ENCODE results near the gene SPCS2. TPM values are rescaled to one million over a fixed set of nuclear protein-coding genes. Genes with fewer than 3 reads are reported as not detected.
A peak's percentile ranks its signal among the peaks of the same experiment; 100 is the strongest.

Gene SPCS2
- total RNA-seq, 4 donors from 2014 or later: 14.0 to 28.5 (median 18.3) TPM

GRCh38 chr11:75001686-75002085 lies 52.6 kb downstream of the SPCS2 start:
- no peak overlapping the region for H3K4me3 ChIP-seq
- DNase-seq: no peak
- peaks cover 0 to 15% (median 0%) of the 10 kb centered on the region in 3 donors for H3K36me3 ChIP-seq
- TF ChIP-seq CTCF (IDR thresholded peaks at IDR 0.05): no peak
- no peak for TF ChIP-seq POLR2A (IDR thresholded peaks at IDR 0.05)
- H3K27me3 ChIP-seq: no peaks in the 10 kb centered on the region
- no peaks in the 10 kb centered on the region for H3K4me1 ChIP-seq
- no peak overlapping the region for H3K27ac ChIP-seq
- H3K9me3 ChIP-seq: no peaks in the 10 kb centered on the region

- no peak overlapping the region for H3K27ac ChIP-seq
- H3K9me3 ChIP-seq: no peaks in the 10 kb centered on the region
- TF ChIP-seq POLR2A (IDR thresholded peaks at IDR 0.05) (no peak), CTCF (IDR thresholded peaks at IDR 0.05) (no peak)
- H3K36me3 ChIP-seq: peaks cover 0 to 22% (median 0%) of the 10 kb centered on the region in 3 donors
- H3K4me1 ChIP-seq: no peaks in the 10 kb centered on the region
- DNase-seq: no peak
- no peaks in the 10 kb centered on the region for H3K27me3 ChIP-seq
- H3K4me3 ChIP-seq: no peak overlapping the region
Observed at GRCh38 chr11:75002516-75002915, 53.5 kb downstream of the SPCS2 start.

- no peak for DNase-seq
- Histone ChIP-seq H3K27ac (no peak overlapping the region), H3K27me3 (no peaks in the 10 kb centered on the region), H3K9me3 (no peaks in the 10 kb centered on the region), H3K4me1 (no peaks in the 10 kb centered on the region), H3K4me3 (no peak overlapping the region), H3K36me3 (peaks cover 0 to 22% (median 0%) of the 10 kb centered on the region in 3 donors)
- no peak for TF ChIP-seq POLR2A (IDR thresholded peaks at IDR 0.05)
Observed at GRCh38 chr11:75004215-75004614, 55.1 kb downstream of the SPCS2 start.

GRCh38 chr11:75011357-75011756 lies 62.3 kb downstream of the SPCS2 start:
- Histone ChIP-seq H3K36me3 (peaks cover 0 to 10% (median 0%) of the 10 kb centered on the region in 3 donors), H3K4me3 (no peak overlapping the region), H3K9me3 (no peaks in the 10 kb centered on the region), H3K27ac (no peak overlapping the region), H3K27me3 (no peaks in the 10 kb centered on the region), H3K4me1 (no peaks in the 10 kb centered on the region)
- TF ChIP-seq CTCF (IDR thresholded peaks at IDR 0.05): no peak
- no peak for TF ChIP-seq POLR2A (IDR thresholded peaks at IDR 0.05)
- DNase-seq: no peak

- TF ChIP-seq POLR2A (IDR thresholded peaks at IDR 0.05) (no peak), CTCF (IDR thresholded peaks at IDR 0.05) (no peak)
Observed at GRCh38 chr11:75011872-75012271, 62.8 kb downstream of the SPCS2 start.

GRCh38 chr11:75013051-75013450 lies 64.0 kb downstream of the SPCS2 start:
- DNase-seq: no peak
- H3K27ac ChIP-seq: no peak overlapping the region
- TF ChIP-seq CTCF (IDR thresholded peaks at IDR 0.05) (peak in 1 of 6 experiments; percentile 2), POLR2A (IDR thresholded peaks at IDR 0.05) (no peak)
- H3K27me3 ChIP-seq: no peaks in the 10 kb centered on the region
- no peaks in the 10 kb centered on the region for H3K4me1 ChIP-seq
- H3K9me3 ChIP-seq: no peaks in the 10 kb centered on the region
- no peak overlapping the region for H3K4me3 ChIP-seq
- no peaks in the 10 kb centered on the region for H3K36me3 ChIP-seq

More at GRCh38 chr11:75011872-75012271, 62.8 kb downstream of the SPCS2 start:
- peaks cover 0 to 5% (median 0%) of the 10 kb centered on the region in 3 donors for H3K36me3 ChIP-seq
- no peaks in the 10 kb centered on the region for H3K4me1 ChIP-seq
- H3K27me3 ChIP-seq: no peaks in the 10 kb centered on the region
- DNase-seq: no peak
- H3K27ac ChIP-seq: no peak overlapping the region
- H3K9me3 ChIP-seq: no peaks in the 10 kb centered on the region
- H3K4me3 ChIP-seq: no peak overlapping the region

Data from Peyer's patch (tissue), 4 donors.